Gastrocnemius medialis (tissue), 4 donors: ENCODE results near the gene TGM5.

Experiments used
- POLR2A ChIP-seq, 2 donors: fragments of 450-650 bp; IDR thresholded peaks; one replicate each; pipeline ENCODE4 v1.6.1; 2017; ENCODE audit warnings: antibody characterized with exemption in 2 of 2, mild to moderate bottlenecking in 2 of 2, moderate library complexity in 2 of 2
- TF ChIP-seq, protein P1 (sequence below), 5 experiments: fragments of 450-650 bp in 3 of 5; fragments of 200-600 bp in 2 of 5; sonication (generic) in 2 of 5; IDR thresholded peaks in 4 of 5; conservative IDR thresholded peaks in 1 of 5; 1 replicate in 4 of 5; 2 replicates in 1 of 5; pipeline ENCODE4 v1.5.1; 2016 to 2019; ENCODE audit warnings: antibody characterized with exemption in 5 of 5, mild to moderate bottlenecking in 3 of 5, moderate library complexity in 3 of 5

DNA sequence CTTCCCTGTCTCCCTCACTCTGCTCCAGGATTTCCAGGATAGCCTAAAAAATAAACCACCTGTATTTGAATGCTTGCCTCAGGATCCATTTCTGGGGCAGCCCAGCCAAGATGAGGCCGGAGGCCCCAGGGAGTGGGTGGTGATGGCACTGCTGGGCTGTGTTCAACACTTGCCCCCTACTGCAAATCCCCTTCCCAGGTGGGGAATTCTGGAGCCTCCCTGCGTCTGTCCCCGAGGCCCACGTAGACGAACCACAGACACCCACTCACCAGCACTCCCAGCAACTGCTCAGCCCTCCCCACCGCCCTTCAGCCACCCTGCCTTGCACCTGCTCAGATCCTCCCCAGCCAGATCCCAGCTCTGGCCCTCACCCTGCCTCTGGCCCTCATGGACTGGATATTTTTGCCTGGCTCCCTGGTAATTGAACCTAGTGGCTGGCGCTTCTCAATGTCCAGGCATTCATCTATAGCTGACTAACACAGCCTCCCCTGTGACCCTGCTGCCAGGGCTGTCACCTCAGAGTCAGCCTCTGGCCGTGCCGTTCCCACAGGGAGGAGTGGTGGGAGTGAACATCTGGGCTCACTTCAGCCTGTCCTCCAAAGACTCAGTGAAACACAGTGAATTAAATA, 28.8 kb downstream of the TGM5 start:
- TF ChIP-seq, protein P1, sequence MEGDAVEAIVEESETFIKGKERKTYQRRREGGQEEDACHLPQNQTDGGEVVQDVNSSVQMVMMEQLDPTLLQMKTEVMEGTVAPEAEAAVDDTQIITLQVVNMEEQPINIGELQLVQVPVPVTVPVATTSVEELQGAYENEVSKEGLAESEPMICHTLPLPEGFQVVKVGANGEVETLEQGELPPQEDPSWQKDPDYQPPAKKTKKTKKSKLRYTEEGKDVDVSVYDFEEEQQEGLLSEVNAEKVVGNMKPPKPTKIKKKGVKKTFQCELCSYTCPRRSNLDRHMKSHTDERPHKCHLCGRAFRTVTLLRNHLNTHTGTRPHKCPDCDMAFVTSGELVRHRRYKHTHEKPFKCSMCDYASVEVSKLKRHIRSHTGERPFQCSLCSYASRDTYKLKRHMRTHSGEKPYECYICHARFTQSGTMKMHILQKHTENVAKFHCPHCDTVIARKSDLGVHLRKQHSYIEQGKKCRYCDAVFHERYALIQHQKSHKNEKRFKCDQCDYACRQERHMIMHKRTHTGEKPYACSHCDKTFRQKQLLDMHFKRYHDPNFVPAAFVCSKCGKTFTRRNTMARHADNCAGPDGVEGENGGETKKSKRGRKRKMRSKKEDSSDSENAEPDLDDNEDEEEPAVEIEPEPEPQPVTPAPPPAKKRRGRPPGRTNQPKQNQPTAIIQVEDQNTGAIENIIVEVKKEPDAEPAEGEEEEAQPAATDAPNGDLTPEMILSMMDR (IDR thresholded peaks at IDR 0.05 in 4 of 5, conservative IDR thresholded peaks at IDR 0.05 in 1 of 5): no peak
- peak in 1 of 2 donors; percentile 10 for TF ChIP-seq POLR2A (IDR thresholded peaks at IDR 0.05)
